Activated CD8-positive, alpha-beta memory T cell treated with anti-CD3 and anti-CD28 coated beads, Interleukin-2, amount 50 U/mL, for 24 hours (primary cell): Measurements from ENCODE around the gene RHEB.

Source experiments
- DNase-seq: peaks from one replicate; pipeline ENCODE4 v3.0.0-alpha.2; 2020; ENCODE audit errors: extremely low read depth

The RHEB gene

DNA sequence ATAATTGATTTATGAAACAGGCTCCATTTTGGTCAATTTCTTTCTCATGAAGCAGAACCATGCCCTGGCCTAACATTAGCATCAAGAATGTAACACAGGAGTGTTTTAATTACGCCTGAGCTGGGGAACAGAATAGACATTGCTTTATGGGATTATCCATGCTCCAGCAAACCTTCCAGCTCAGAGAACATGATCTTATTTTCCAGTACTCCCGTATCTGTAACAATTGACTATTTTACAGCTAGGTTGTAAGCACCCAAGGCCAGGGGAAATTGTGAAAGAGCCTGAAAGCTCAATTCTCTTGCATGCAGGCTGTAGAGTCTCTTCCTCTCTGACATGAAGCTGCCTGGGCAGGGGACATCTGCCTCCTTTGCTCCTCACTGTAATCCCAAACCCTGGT lies 49.0 kb downstream of the RHEB start:
- no peak for DNase-seq

DNA sequence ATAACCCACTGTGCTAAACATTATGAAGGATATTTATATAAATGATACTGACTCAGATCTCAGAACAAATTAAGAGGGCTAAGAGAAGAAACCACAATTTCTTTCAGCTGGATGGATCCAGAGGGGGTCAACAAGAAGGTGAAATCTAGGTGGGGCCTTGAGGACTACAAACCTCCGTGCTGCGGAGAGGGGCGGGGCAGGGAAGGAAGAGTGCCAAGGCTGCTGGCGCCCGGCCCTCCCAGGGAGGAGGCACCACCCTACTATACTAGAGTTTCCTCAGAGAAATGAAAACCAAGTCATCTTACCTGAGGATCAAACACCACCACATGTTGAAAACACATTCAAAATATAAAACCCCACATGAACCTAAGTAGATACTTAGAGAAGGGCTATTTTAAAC lies 50.4 kb downstream of the RHEB start:
- no peak for DNase-seq

DNA sequence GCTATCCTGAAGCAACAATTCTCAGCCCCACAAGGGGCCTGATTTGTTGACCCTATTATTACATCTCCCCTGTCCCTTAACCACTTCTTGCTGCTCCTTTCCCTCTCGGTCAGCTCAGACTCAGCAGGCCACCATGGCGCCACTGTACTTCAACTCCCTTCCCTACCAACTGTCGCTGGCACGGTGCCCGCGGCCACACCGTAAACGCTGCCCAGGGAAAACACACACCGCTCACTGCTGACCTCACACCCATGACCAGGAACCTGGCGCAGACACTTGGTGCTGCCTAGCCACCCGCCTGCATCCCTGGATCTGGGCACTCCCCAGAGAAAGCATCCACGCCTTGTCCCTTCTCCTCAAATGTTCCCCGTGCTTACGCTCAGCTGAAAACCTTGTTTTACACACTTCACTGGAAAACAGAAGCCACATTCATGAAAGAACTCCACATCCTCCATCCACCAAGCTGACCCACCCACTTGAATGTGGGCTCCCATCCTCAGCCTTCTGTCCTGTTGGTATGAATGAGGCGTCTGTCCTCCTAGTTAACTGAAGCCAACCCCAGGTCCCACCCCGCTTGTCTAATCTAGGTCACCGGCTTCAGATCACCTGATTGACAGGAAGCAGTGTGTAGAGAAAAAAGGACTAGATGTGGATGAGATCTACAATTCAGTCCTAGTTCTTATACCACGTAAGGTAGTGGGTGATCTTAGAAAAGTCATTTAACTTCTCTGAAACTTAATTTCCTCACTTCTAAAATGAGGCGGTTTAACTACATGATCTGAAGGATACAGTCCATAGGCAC lies 51.3 kb downstream of the RHEB start:
- DNase-seq = no peak

DNA sequence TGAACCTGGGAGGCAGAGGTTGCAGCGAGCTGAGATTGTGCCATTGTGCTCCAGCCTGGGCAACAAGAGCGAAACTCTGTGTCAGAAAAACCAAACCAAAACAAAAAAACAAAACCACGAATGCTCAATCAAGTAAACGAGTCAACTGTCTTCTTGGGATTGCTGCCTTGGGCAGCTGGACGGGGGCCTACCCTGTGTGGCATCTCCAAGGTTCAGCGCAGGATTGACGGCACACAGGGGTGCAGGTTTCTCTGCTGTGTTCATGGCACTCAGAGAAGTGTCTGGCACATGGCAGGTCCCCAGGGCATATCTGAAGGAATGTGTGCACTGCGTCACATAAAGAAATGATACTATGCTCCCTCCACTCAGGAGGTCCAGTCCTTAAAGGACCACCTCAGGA lies 54.5 kb downstream of the RHEB start:
- no peak for DNase-seq

DNA sequence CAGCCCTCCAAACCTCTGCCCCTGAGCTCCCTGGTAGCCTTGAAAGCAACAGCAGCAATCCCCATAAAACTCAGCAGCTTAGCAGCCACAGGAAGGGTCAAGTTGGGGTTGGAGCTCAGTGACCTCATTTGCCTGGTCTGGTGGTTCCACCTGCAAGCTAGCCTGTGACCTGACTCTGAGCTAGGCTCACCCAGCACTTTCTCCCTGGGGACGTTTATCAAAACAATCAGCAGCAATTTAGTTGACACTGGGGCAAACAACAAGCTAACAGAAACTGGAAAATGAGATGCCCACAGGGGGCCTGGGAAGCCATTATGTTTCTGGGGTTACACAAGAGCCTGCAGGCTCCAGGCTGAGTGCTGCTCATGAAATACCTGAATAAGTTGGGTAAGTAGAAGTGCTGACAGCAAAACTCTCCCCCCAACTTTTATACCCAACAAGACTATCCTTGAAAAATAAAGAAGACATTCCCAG lies 57.4 kb downstream of the RHEB start:
- no peak for DNase-seq

DNA sequence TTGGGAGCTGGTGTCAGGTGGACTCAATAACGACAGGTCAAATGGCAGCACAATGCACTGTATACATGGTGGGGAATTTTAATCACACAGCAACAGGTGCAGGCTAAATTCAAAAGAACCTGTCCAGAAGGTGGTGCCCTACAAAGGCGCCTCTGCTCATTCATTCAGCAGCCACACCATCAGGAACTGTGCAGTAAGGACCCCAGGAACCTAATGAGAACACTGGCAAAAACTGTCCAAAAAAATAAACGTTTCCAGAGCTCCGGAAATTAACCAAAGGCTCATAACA lies 57.8 kb downstream of the RHEB start:
- DNase-seq = no peak

DNA sequence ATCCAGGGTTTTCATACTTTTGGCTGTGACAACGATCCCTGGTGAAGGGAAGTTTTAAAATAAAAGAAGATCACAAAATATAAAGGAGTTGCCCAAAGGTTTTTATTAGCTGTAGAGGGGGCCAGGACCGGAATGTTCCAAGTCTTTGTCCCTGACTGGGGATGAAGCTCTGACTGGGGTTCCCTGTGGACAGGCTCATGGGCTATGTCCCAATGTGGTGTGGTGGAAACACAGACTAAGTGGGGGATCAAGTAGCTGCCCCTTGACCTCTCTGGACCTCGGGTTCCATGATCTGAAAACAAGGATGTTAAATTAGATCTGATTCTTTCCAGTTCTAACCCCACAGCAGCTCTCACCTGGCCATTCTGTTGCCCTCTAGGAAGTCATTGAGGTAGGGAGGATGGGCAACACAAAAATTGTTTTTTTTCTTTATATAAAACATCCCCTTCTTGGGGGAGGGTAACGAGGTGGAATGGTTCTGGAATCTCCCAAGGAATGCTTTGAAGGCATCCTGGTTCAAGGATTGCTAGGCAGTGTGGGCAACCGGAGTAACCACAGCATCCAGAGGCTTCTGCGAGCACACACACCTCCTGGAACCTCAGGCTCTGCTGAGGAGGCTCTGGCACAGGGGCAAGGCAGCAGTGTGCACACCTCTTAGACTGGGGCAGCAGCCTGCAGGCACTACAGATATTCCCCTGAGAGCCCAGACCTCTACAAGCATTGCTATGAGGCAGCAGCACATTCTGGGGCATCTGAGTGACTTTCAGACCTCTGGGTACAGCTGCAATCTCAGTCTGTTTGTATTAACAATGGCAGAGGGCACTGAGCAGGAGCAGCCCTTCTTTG lies 58.4 kb downstream of the RHEB start:
- no peak for DNase-seq

DNA sequence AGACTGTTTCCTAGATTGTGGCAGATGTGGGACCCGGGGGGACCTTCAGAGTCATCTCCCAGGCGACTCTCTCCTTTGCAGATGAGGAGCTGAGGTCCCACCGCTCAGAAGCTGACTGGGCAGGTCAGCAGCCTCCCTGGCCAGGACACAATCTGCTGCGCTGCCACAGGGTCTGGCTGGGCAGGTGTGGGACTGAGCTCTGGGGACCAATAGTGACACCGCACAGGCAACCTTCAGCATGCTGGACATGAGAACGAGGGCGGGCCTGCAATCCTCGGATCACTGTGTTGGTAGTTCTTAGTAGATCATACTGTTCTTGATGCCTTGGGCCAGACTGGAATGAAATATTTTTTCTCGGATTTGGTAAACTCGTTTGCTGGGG lies 59.2 kb downstream of the RHEB start:
- DNase-seq = no peak

DNA sequence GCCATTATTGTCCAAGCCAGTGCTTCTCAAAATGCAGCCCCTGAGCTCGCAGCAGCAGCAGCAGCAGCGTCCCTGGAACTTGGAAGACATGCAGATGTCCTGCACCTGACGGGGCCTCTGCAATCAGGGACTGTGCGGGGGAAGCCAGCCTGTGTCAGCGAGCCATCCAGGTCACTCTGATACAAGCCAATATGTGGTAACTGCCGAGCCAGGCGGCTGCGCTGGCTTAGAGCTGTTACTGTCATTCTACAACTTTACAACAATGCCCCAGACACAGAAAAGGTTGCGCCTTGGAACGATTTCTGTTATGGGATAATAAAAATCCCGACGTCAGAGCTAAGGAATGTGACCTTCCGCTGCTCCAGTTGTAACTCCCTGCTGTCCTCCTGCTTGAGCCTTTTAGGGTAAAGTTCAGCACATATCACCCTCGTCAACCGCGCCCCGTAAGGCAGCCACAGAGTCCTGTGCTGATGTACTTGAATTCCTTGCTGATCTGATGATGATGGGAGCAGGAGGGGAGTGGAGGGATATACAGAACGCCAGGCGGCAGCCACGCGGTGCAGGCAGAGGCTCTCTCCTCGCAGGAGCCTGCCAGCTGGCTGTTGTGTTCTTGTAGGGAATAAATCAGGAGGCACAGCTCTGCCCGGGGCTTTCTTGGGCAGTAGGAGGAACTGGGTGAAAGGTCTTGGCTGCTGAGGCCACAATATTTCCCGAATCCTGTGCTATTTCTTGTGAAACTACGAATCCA lies 59.8 kb downstream of the RHEB start:
- DNase-seq = no peak

DNA sequence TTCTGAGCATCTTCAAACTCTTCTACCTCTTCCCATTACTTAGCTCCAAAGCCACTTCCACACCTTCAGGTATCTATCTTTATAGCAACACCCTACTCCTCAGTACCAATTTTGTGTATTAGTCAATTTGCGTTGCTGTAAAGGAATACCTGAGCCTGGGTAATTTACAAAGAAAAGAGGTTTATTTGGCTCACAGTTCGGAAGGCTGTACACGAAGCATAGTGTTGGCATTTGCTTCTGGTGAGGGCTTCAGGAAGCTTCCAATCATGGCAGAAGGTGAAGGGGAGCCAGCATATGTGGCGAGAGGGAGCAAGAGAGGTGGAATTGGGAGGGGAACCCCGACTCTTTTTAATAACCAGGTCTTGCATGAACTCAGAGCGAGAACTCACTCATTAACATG lies 62.2 kb downstream of the RHEB start:
- no peak for DNase-seq

DNA sequence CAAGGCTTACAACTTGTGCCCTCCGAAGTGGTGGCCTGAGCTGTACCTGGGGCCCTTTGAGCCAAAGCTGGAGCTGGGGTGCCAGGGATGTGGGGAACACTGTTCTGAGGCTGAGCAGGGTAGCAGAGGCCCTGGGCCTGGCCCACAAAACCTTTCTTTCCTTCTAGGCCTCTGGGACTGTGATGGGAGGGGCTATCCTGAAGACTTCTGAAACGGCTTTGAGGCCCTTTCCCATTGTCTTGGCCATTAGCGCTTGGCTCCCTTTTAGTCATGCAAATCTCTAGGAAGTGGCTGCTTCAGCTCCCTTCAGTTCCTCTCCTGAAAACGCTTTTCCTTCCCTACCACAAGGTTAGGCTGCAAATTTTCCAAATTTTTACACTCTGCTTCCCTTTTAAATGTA lies 62.9 kb downstream of the RHEB start:
- no peak for DNase-seq

DNA sequence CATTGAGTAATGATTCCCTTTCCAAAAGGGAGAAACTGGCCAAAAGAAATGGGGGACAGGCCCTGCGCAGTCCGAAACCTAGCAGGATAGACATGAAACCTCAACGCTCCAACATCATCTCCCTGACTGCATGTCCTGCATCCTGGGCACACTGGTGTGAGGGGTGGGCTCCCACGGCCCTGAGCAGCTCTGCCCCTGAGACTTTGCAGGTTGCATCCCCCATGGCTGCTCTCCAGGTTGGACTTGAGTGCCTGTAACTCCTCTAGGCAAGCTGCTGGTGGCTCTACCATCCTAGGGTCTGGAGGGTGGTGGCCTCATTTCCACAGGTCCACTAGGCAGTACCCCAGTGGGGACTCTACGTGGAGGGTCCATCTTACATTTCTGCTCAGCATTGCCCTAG lies 63.4 kb downstream of the RHEB start:
- no peak for DNase-seq

DNA sequence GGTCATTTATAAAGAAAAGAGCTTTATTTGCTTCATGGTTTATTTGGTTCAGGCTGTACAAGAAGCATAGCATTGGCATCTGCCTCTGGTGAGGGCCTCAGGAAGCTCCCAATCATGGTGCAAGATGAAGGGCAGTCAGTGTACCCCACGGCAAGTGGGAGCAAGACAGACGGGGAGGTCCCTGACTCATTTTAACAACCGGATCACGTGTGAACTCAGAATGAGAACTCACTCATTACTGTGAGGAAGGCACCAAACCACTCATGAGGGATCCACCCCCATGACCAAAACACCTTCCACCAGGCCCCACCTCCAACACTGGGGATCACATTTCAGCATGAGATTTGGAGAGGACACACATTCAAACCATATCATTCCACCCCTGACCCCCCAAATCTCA lies 64.0 kb downstream of the RHEB start:
- no peak for DNase-seq

DNA sequence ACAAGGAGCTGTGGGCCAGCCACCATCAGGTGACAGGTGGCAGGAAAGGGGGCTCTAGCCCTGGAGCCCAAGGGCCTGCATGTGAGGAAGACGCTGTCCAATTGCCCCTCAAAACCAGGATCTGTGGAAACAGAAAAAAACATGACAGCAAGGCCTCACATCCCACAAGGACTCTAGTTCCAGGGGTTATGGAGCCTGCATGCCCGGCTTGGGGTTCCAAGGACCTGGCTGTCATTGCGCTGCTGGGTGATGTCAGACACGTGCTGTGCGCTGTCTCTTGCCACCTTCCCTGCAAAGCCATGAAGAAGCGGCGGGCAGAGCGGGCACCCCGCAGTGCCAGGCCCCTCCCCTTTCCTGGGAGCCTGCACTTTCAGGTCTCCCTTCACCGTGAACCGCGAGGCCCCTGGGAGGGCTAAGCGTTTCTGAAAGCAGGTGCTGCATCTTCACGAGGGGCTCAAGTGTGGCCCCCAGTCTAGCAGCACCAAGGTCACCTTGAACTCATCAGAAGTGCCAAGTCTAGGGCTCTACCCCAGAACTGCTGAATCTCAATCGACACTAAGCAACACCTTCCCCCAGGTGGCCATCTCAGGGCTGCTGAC lies 64.7 kb downstream of the RHEB start:
- no peak for DNase-seq

DNA sequence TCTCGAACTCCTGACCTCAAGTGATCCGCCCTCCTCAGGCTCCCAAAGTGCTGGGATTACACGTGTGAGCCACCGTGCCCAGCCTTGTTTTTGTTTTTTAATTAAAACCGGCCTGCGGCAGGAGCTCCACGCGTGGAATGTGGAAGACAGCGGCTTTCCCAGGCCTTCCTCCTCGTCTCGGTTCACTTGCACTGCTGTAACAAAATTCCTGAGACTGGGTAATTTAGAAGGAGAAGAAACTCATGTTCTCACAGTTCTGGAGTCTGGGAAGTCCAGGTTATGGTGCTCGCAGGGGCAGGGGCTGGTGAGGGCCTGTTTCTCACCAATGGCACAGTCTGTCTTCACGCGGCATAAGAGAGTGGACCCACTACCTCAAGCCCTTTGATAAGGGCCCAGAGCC lies 65.4 kb downstream of the RHEB start:
- DNase-seq = no peak

DNA sequence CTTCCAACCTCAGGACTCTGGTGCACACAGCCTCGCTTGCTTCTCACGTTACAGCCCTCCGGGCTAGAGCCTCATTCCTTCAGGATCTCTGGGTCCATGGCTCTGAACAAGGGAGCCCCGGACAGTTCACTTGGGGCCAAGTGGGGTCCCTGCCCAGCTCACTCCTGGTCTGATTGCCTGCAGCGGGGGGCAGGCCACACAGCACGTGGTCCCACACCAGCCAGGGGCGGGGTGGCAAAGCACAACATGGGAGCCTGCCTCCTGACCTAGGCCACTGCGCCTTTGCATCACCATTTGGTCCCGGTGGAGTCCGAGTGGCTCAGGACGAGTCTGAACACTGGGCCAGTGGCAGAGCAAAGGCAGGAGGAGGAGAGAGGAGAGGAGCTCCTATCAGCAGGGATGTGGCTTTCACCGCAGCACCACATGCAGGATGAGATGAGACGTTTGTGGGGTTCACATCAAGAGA lies 66.3 kb downstream of the RHEB start:
- DNase-seq = no peak

DNA sequence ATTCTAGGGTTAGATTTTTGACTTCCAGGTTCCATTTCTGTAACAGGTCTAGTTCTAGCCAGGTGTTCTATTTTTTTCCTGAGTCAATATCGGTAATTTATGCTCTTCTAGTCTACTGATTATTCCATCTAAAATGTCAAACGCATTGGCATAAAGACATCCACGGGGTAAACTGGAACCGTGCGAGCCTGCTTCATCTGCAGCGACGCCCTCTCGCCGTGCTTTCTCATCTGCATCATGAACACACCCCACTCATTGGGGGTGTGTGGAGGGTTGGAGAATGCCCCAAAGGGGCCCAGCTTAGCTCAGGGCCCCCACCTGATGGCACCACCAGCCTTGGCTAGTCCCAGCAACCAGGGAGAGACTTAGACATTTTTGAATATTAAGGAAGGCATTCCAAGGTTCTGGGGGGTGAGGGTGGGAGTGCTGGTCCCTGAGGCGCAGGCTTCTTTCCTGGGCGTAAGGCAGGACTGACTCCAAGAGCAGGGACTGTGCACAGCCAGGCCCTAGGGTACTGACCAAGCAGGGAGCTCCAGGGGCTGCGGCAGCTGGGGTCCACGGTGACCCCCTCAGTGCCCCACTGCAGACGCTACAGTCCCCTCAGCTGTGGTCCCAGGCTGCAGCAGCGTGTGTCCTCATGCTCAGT lies 66.9 kb downstream of the RHEB start:
- no peak for DNase-seq

DNA sequence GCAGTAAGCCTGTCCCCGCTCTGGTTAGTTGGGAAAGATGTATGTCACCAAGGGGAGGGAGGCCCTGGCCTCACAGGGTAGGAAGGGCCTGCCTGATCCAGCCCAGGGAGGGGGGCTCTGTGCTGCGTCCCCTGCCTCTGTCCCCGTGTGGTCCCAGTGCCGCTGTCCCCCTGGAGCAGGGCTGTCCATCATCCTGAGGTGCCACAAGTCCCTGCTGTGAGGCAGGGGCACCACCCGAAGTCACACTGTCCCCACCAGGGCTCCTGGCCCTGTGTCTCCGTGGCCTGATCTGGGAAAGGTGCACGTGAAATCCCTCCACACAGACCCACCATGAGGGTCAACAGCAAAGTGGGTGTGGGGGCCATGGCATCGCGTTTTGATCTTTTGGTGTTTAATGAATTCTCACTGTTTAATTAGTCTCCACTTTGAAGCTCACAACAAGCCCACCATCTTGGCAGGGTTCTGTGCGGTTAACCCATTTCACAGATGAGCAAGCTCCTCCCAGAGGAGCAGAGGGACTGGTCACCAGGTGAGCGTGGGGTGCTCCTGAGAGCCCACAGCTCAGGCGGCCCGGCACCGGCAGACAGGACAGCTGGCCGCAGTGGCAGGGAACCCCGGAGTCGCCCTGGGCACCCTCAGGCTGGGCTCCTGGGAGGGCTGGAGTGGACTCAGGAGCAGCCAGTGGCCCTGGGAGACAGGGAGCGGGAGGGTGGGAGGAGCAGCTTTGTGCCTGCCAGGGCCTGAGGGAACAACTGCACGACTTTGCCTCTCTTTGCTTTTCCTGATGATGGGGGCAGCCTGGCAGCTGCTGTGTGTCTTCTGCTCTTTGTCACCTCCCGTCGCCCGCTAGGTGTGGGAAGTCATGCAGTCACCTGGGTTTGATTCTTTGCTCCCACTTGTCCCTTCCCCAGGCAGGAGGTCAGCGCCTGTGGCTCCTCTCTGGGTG lies 67.8 kb downstream of the RHEB start:
- no peak for DNase-seq

DNA sequence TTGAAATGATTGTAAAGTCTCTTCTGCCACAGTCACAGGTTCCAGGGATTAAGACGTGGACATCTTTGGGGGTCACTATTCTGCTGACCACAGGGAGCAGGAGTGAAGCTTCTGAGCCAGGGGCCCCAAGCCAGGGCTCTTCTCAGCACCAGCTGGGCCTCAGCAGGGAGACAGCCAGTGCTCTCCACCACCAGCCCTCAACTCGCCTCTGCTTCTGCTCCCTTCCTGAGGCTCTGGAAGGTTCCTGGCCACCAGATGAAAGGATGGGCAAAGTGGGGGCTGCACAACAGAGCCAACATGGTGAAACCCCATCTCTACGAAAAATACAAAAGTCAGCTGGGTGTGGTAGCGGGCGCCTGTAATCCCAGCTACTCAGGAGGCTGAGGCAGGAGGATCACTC lies 68.5 kb downstream of the RHEB start:
- no peak for DNase-seq

DNA sequence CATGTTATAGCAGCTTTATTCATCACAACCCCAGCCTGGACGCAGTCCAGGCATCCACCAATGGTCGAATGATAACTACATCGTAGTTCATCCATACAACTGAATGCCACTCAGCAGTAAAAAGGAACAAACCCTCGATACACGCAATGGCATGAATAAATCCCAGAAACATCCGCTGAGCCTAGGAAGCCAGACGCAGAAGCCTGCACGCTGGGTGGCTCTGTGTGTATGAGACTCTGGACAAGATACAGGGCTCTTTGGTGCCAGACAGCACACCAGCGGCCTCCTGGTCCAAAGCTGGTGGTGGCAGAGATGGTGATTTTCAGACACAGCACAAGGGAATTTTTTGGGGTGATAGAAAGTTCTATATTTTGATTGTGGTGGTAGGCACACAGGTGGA lies 69.7 kb downstream of the RHEB start:
- DNase-seq = no peak
